Right lobe of liver (tissue), 5 donors: ENCODE results near the gene CAMK4. TPM values are rescaled to one million over a fixed set of nuclear protein-coding genes. Genes with fewer than 3 reads are reported as not detected.

Source experiments
- total RNA-seq, 6 experiments: library from RNA; depleted of rRNA in 2 of 6; stranded (reverse); fragments of >200 nt in 2 of 6; fragmentation: NEBNext Ultra II Directional in 3 of 6; extraction: Animal tissue kit (Norgen Biotek cat#: 25700) in 3 of 6; gene quantifications; one replicate each; pipeline versions ENCODE4 v1.1.0 to v1.2.4, GENCODE V29; 2016 to 2023
- donor health status: DM: no; HTN: no; CAD: no.
- donor health status: DM: no; HTN: no; CAD: no.
- donor health status: DM: no; HTN: yes; CAD: no.
- donor health status: DM: no; HTN: yes; CAD: no.

Gene CAMK4
- total RNA-seq, 6 experiments from 2014 or later: 0.81 to 4.3 (median 1.3) TPM

Other genes starting within 250 kb of the CAMK4 start
- gene TSLP, start 152.7 kb upstream of the CAMK4 start, total RNA-seq: 1 to 10 TPM in 3 of 6 experiments, under 1 TPM in 3; 0.74 to 2.4 (median 1.4) TPM
- 10 to 100 TPM; 12.7 to 17.5 (median 16.5) TPM for gene WDR36, start 132.0 kb upstream of the CAMK4 start, total RNA-seq